ENCODE data around the gene MTCH1.

DNA sequence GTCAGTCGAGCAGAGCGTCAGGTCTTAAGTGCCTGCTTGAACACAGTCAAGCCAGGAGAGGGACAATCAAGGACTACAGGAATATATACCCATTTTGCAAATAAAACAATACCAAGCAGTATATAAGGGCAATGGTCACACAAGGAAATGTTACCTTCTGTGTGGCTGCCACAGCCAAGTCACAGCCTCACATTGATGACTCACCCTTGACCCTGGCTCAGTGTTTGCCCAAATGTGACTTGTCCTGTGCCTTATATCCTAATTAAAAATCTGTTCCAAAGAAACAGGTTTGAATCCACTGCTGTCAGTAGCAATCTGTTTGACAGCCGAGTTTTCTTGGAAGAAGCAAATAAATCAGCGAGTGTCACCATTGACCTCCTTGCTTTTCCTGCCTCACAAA lies 65.9 kb downstream of the MTCH1 start:
- TF ChIP-seq, protein P1, sequence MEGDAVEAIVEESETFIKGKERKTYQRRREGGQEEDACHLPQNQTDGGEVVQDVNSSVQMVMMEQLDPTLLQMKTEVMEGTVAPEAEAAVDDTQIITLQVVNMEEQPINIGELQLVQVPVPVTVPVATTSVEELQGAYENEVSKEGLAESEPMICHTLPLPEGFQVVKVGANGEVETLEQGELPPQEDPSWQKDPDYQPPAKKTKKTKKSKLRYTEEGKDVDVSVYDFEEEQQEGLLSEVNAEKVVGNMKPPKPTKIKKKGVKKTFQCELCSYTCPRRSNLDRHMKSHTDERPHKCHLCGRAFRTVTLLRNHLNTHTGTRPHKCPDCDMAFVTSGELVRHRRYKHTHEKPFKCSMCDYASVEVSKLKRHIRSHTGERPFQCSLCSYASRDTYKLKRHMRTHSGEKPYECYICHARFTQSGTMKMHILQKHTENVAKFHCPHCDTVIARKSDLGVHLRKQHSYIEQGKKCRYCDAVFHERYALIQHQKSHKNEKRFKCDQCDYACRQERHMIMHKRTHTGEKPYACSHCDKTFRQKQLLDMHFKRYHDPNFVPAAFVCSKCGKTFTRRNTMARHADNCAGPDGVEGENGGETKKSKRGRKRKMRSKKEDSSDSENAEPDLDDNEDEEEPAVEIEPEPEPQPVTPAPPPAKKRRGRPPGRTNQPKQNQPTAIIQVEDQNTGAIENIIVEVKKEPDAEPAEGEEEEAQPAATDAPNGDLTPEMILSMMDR (IDR thresholded peaks at IDR 0.05): no peak
- TF ChIP-seq SMAD3 (CRISPR knock-in tag; IDR thresholded peaks at IDR 0.05; ENCODE audit: borderline replicate concordance): no peak
- TF ChIP-seq, protein P2, sequence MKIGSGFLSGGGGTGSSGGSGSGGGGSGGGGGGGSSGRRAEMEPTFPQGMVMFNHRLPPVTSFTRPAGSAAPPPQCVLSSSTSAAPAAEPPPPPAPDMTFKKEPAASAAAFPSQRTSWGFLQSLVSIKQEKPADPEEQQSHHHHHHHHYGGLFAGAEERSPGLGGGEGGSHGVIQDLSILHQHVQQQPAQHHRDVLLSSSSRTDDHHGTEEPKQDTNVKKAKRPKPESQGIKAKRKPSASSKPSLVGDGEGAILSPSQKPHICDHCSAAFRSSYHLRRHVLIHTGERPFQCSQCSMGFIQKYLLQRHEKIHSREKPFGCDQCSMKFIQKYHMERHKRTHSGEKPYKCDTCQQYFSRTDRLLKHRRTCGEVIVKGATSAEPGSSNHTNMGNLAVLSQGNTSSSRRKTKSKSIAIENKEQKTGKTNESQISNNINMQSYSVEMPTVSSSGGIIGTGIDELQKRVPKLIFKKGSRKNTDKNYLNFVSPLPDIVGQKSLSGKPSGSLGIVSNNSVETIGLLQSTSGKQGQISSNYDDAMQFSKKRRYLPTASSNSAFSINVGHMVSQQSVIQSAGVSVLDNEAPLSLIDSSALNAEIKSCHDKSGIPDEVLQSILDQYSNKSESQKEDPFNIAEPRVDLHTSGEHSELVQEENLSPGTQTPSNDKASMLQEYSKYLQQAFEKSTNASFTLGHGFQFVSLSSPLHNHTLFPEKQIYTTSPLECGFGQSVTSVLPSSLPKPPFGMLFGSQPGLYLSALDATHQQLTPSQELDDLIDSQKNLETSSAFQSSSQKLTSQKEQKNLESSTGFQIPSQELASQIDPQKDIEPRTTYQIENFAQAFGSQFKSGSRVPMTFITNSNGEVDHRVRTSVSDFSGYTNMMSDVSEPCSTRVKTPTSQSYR (CRISPR knock-in tag; IDR thresholded peaks at IDR 0.05): no peak
- TF ChIP-seq RORB (CRISPR knock-in tag; IDR thresholded peaks at IDR 0.05): no peak
- TF ChIP-seq FOXK1 (CRISPR knock-in tag; IDR thresholded peaks at IDR 0.05): no peak
- TF ChIP-seq, protein P3, sequence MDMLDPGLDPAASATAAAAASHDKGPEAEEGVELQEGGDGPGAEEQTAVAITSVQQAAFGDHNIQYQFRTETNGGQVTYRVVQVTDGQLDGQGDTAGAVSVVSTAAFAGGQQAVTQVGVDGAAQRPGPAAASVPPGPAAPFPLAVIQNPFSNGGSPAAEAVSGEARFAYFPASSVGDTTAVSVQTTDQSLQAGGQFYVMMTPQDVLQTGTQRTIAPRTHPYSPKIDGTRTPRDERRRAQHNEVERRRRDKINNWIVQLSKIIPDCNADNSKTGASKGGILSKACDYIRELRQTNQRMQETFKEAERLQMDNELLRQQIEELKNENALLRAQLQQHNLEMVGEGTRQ (CRISPR knock-in tag; IDR thresholded peaks at IDR 0.05): no peak
